A549 (cell line): ENCODE results near the gene AP1M1. TPM values are rescaled to one million over a fixed set of nuclear protein-coding genes. Genes with fewer than 3 reads are reported as not detected.

Experiments
- ATAC-seq, 2 experiments: fragments of 200-7000 bp in 1 of 2; fragments of >200 bp in 1 of 2; cut with Nextera tagmentation in 1 of 2; cut with Tn5 transposase in 1 of 2; 3 replicates each; pipeline versions ENCODE4 v1.8.0 to v1.9.1; 2018 to 2020; ENCODE audit warnings: mild to moderate bottlenecking in 1 of 2, moderate library complexity in 1 of 2
- CTCF ChIA-PET: fragments of 300-600 bp; sonication (Branson Sonifier 250); formaldehyde crosslinking; extraction: SDS; loops from one replicate; lab custom pipeline; 2021; ENCODE audit warnings: antibody characterized with exemption, inconsistent platforms; lab: Yijun Ruan, JAX
- POLR2A ChIA-PET: fragments of 350-600 bp; formaldehyde crosslinking; extraction: SDS; loops from one replicate; lab custom pipeline; 2021; ENCODE audit warnings: antibody characterized with exemption, inconsistent platforms; lab: Yijun Ruan, JAX
- DNase-seq, 2 experiments: peaks; one replicate each; pipeline versions ENCODE4 v3.0.0 to v3.0.0-alpha.2; 2011 to 2016; ENCODE audit warnings: low read depth in 1 of 2, low spot score in 1 of 2
- FAIRE-seq: peaks from 2 replicates; lab custom pipeline; 2011; peaks lifted over from hg19 to GRCh38; lab: Jason Lieb, UNC
- H3K27ac ChIP-seq, 2 experiments: fragments of >200 bp; sonication (Bioruptor Twin); formaldehyde crosslinking; 3 replicates each; pipeline ENCODE4 v1.5.1; 2016 to 2017
- H3K4me1 ChIP-seq: fragments of >200 bp; sonication (Bioruptor Twin); formaldehyde crosslinking; 3 replicates; pipeline ENCODE4 v1.6.1; 2016
- H3K4me2 ChIP-seq: fragments of >200 bp; sonication (Bioruptor Twin); formaldehyde crosslinking; 3 replicates; pipeline ENCODE4 v1.6.1; 2016
- H3K4me3 ChIP-seq: fragments of >200 bp; sonication (Bioruptor Twin); formaldehyde crosslinking; 3 replicates; pipeline ENCODE4 v1.5.1; 2016
- H3K9me3 ChIP-seq: fragments of >200 bp; sonication (Bioruptor Twin); formaldehyde crosslinking; 3 replicates; pipeline ENCODE4 v1.6.1; 2016
- CBX2 ChIP-seq: fragments of 200-600 bp; sonication (generic); IDR thresholded peaks from 2 replicates; pipeline ENCODE4 v1.6.1; 2016; ENCODE audit warnings: low read depth, mild to moderate bottlenecking, borderline replicate concordance
- CTCF ChIP-seq: fragments of >200 bp; sonication (Bioruptor Twin); formaldehyde crosslinking; IDR thresholded peaks from 3 replicates; pipeline ENCODE4 v1.5.1; 2016
- EP300 ChIP-seq, 2 experiments: fragments of >200 bp; sonication (Bioruptor Twin); formaldehyde crosslinking; IDR thresholded peaks; 2 replicates in 1 of 2; 3 replicates in 1 of 2; pipeline ENCODE4 v1.6.1; 2016 to 2017
- FOXS1 ChIP-seq: fragments of 250-450 bp; sonication (Bioruptor Pico); IDR thresholded peaks from 2 replicates; pipeline ENCODE4 v1.5.0; 2020; ENCODE audit warnings: mild to moderate bottlenecking, moderate library complexity
- GATA3 ChIP-seq: IDR thresholded peaks from 2 replicates; pipeline ENCODE4 v1.6.1; 2012; ENCODE audit warnings: borderline replicate concordance
- HOXA7 ChIP-seq: fragments of 250-450 bp; sonication (Bioruptor Pico); IDR thresholded peaks from 2 replicates; pipeline ENCODE4 v1.5.0; 2020; ENCODE audit warnings: mild to moderate bottlenecking, moderate library complexity
- MAFK ChIP-seq: fragments of 450-650 bp; IDR thresholded peaks from 2 replicates; pipeline ENCODE4 v1.6.1; 2014; ENCODE audit not compliant: partially characterized antibody
- MYC ChIP-seq: IDR thresholded peaks from 2 replicates; pipeline ENCODE4 v1.6.1; 2012; ENCODE audit warnings: mild to moderate bottlenecking, inconsistent platforms, low read length, improper control_type of control experiment, borderline replicate concordance
- NFE2L2 ChIP-seq: fragments of 150-350 bp; conservative IDR thresholded peaks from 2 replicates; pipeline ENCODE4 v1.6.1; 2014; ENCODE audit warnings: low read length
- NR3C1 ChIP-seq: fragments of >200 bp; sonication (Bioruptor Twin); formaldehyde crosslinking; IDR thresholded peaks from 3 replicates; pipeline ENCODE4 v1.6.1; 2017
- RFX5 ChIP-seq: fragments of 450-650 bp; IDR thresholded peaks from 2 replicates; pipeline ENCODE4 v1.7.1; 2014; ENCODE audit warnings: antibody characterized with exemption, mild to moderate bottlenecking, moderate library complexity
- SMC3 ChIP-seq: fragments of >200 bp; sonication (Bioruptor Twin); formaldehyde crosslinking; IDR thresholded peaks from 3 replicates; pipeline ENCODE4 v1.6.1; 2018; ENCODE audit warnings: inconsistent platforms
- SREBF2 ChIP-seq: fragments of 450-650 bp; IDR thresholded peaks from 2 replicates; pipeline ENCODE4 v1.6.1; 2014; ENCODE audit warnings: mild to moderate bottlenecking, moderate library complexity
- WGBS: methylation state at CpG from one replicate; pipeline ENCODE4 v1.1.6; 2017; ENCODE audit errors: missing lambda C conversion rate; 5-methylcytosine and 5-hydroxymethylcytosine counted together
- polyA plus RNA-seq, 4 experiments: library from polyadenylated mRNA; depleted of rRNA in 3 of 4; stranded (reverse); fragments of >200 nt; fragmentation: RNase III in 1 of 4; extraction: RNeasy Plus Mini Kit Qiagen cat#74134 plus additional on column Dnase treatment in 1 of 4; gene quantifications; 2 replicates in 3 of 4; 3 replicates in 1 of 4; pipeline ENCODE4 v1.2.3, GENCODE V29; 2011 to 2017
- TF ChIP-seq, protein P1 (sequence below): IDR thresholded peaks from 2 replicates; pipeline ENCODE4 v1.6.1; 2012
- TF ChIP-seq, protein P2 (sequence below): fragments of 200-600 bp; sonication (generic); IDR thresholded peaks from 2 replicates; pipeline ENCODE4 v1.6.1; 2016; ENCODE audit warnings: antibody characterized with exemption, mild to moderate bottlenecking, moderate library complexity
- TF ChIP-seq, protein P3 (sequence below): fragments of >200 bp; sonication (Bioruptor Twin); formaldehyde crosslinking; IDR thresholded peaks from 2 replicates; pipeline ENCODE4 v1.6.1; 2016
- TF ChIP-seq, protein P4 (sequence below): fragments of 250-450 bp; sonication (Bioruptor Pico); IDR thresholded peaks from 2 replicates; pipeline ENCODE4 v1.5.0; 2020; ENCODE audit warnings: low read depth, mild to moderate bottlenecking, moderate library complexity

The AP1M1 gene
- polyA plus RNA-seq, 2 of the 4 experiments (the other 2 are of a cell fraction) = 42.5 to 63.0 TPM

GRCh38 chr19:16247353-16248182, 49.9 kb downstream of the AP1M1 start (continued):
- TF ChIP-seq, protein P1, sequence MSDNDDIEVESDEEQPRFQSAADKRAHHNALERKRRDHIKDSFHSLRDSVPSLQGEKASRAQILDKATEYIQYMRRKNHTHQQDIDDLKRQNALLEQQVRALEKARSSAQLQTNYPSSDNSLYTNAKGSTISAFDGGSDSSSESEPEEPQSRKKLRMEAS = no peak
- peak; percentile 72 for TF ChIP-seq CTCF
- no peak for TF ChIP-seq HOXA7
- TF ChIP-seq, protein P2, sequence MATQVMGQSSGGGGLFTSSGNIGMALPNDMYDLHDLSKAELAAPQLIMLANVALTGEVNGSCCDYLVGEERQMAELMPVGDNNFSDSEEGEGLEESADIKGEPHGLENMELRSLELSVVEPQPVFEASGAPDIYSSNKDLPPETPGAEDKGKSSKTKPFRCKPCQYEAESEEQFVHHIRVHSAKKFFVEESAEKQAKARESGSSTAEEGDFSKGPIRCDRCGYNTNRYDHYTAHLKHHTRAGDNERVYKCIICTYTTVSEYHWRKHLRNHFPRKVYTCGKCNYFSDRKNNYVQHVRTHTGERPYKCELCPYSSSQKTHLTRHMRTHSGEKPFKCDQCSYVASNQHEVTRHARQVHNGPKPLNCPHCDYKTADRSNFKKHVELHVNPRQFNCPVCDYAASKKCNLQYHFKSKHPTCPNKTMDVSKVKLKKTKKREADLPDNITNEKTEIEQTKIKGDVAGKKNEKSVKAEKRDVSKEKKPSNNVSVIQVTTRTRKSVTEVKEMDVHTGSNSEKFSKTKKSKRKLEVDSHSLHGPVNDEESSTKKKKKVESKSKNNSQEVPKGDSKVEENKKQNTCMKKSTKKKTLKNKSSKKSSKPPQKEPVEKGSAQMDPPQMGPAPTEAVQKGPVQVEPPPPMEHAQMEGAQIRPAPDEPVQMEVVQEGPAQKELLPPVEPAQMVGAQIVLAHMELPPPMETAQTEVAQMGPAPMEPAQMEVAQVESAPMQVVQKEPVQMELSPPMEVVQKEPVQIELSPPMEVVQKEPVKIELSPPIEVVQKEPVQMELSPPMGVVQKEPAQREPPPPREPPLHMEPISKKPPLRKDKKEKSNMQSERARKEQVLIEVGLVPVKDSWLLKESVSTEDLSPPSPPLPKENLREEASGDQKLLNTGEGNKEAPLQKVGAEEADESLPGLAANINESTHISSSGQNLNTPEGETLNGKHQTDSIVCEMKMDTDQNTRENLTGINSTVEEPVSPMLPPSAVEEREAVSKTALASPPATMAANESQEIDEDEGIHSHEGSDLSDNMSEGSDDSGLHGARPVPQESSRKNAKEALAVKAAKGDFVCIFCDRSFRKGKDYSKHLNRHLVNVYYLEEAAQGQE = no peak
- TF ChIP-seq SMC3 = peak; percentile 96
- TF ChIP-seq, protein P3, sequence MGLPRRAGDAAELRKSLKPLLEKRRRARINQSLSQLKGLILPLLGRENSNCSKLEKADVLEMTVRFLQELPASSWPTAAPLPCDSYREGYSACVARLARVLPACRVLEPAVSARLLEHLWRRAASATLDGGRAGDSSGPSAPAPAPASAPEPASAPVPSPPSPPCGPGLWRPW = no peak
- no peak for TF ChIP-seq NR3C1
- no peak for TF ChIP-seq EP300 (IDR thresholded peaks at IDR 0.05)
- TF ChIP-seq GATA3 = no peak
- TF ChIP-seq, protein P4, sequence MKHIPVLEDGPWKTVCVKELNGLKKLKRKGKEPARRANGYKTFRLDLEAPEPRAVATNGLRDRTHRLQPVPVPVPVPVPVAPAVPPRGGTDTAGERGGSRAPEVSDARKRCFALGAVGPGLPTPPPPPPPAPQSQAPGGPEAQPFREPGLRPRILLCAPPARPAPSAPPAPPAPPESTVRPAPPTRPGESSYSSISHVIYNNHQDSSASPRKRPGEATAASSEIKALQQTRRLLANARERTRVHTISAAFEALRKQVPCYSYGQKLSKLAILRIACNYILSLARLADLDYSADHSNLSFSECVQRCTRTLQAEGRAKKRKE (CRISPR knock-in tag) = no peak

- 85% methylated on average over 4 of the region's 7 CpGs for WGBS
- ATAC-seq (no peak), DNase-seq (no peak), FAIRE-seq (no peak)
- no peak overlapping the region for H3K27ac ChIP-seq
- H3K9me3 ChIP-seq = no peaks in the 10 kb centered on the region
- H3K4me3 ChIP-seq = no peak overlapping the region
- no peak overlapping the region for H3K4me2 ChIP-seq
- no peaks in the 10 kb centered on the region for H3K4me1 ChIP-seq
- no peak for TF ChIP-seq RFX5
- no peak for TF ChIP-seq MAFK
- no peak for TF ChIP-seq FOXS1 (CRISPR knock-in tag)
- TF ChIP-seq NFE2L2 = no peak
- no peak for TF ChIP-seq SREBF2
- TF ChIP-seq CBX2 = no peak
- TF ChIP-seq MYC = no peak
- TF ChIP-seq, all 56 proteins: peak for 0
- CTCF ChIA-PET = interaction anchor here (0.6 to 5.0 kb wide), 32 partner anchors 8 to 1247 kb away, joined by 3 to 92 read pairs (median 5); no protein-coding TSS in a partner anchor
- POLR2A ChIA-PET = interaction anchor here (0.6 to 1.0 kb wide), 3 partner anchors 14 to 115 kb away, joined by 3 to 7 read pairs (median 3); no protein-coding TSS in a partner anchor
Observed at GRCh38 chr19:16248380-16249023, 50.8 kb downstream of the AP1M1 start.
